WTC11 (cell line): Measurements from ENCODE around the gene VCAN.

Experiments used
- CREB1 ChIP-seq: sonication (generic); formaldehyde crosslinking; IDR thresholded peaks from 2 replicates; pipeline ENCODE4 v1.8.0; 2023; ENCODE audit warnings: mild to moderate bottlenecking, missing genetic modification reagents
- OVOL2 ChIP-seq: fragments of 250-450 bp; sonication (Bioruptor Pico); IDR thresholded peaks from 2 replicates; pipeline ENCODE4 v1.9.0; 2021; ENCODE audit warnings: mild to moderate bottlenecking, borderline replicate concordance
- RORB ChIP-seq: fragments of 250-450 bp; sonication (Bioruptor Pico); IDR thresholded peaks from 2 replicates; pipeline ENCODE4 v1.9.0; 2021; ENCODE audit warnings: mild to moderate bottlenecking
- TCF7 ChIP-seq: sonication (generic); formaldehyde crosslinking; IDR thresholded peaks from 2 replicates; pipeline ENCODE4 v1.8.0; 2022; ENCODE audit warnings: mild to moderate bottlenecking, low read depth, missing genetic modification reagents, moderate library complexity
- ZNF423 ChIP-seq: fragments of 250-450 bp; sonication (Bioruptor Pico); IDR thresholded peaks from 2 replicates; pipeline ENCODE4 v2.1.2; 2022; ENCODE audit warnings: mild to moderate bottlenecking, moderate library complexity
- TF ChIP-seq, protein P1 (sequence below): fragments of 200-600 bp; IDR thresholded peaks from 2 replicates; pipeline ENCODE4 v1.8.0; 2022; ENCODE audit warnings: antibody characterized with exemption

DNA sequence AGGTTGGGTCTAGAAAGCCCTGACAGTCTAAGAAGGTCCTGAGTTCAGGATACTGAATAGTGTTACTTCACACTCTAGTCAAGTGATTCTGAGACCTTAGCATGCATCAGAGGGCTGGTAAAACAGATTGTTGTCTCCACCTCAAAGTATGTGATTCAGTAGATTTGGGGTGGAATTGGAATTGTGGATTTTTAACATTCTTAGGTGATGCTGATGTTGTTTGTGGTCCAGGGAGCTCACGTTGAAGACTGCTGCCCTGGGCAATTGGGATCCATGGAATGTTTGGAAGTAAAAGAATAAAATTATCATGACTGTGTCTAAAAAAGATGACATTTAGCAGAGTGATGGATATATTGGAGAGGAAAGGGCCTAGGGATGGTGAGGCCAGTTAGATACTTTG is 75.6 kb downstream of the VCAN start:
- TF ChIP-seq TCF7 (no peak), CREB1 (CRISPR knock-in tag) (no peak), OVOL2 (CRISPR knock-in tag) (no peak), ZNF423 (CRISPR knock-in tag) (no peak), RORB (CRISPR knock-in tag) (no peak)
- TF ChIP-seq, protein P1, sequence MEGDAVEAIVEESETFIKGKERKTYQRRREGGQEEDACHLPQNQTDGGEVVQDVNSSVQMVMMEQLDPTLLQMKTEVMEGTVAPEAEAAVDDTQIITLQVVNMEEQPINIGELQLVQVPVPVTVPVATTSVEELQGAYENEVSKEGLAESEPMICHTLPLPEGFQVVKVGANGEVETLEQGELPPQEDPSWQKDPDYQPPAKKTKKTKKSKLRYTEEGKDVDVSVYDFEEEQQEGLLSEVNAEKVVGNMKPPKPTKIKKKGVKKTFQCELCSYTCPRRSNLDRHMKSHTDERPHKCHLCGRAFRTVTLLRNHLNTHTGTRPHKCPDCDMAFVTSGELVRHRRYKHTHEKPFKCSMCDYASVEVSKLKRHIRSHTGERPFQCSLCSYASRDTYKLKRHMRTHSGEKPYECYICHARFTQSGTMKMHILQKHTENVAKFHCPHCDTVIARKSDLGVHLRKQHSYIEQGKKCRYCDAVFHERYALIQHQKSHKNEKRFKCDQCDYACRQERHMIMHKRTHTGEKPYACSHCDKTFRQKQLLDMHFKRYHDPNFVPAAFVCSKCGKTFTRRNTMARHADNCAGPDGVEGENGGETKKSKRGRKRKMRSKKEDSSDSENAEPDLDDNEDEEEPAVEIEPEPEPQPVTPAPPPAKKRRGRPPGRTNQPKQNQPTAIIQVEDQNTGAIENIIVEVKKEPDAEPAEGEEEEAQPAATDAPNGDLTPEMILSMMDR, result no peak
